Left ventricle myocardium superior (tissue), 1 donor: ENCODE results near the gene P3R3URF. TPM values are rescaled to one million over a fixed set of nuclear protein-coding genes. Genes with fewer than 3 reads are reported as not detected.

ENCODE experiments used
- ATAC-seq: fragments of 200-7000 bp; cut with Tn5 transposase; one replicate; pipeline ENCODE4 v1.9.1; 2020; ENCODE audit warnings: mild to moderate bottlenecking, moderate library complexity
- DNase-seq: peaks from one replicate; pipeline ENCODE4 v3.0.0-alpha.2; 2020
- intact Hi-C: fragments of 100-400 bp; cut with micrococcal nuclease; formaldehyde crosslinking; loops from one replicate; pipeline ENCODE4 v1.11.0; 2022
- total RNA-seq: library from RNA; stranded (reverse); fragmentation: NEBNext Ultra II Directional; extraction: Animal tissue kit (Norgen Biotek cat#: 25700); gene quantifications from one replicate; pipeline ENCODE4 v1.2.1, GENCODE V29; 2021
- donor health status: DM: no; HTN: yes; CAD: no; lungs with severe emphysema.

The P3R3URF gene
- total RNA-seq, 1 donor from 2014 or later, result not detected

DNA sequence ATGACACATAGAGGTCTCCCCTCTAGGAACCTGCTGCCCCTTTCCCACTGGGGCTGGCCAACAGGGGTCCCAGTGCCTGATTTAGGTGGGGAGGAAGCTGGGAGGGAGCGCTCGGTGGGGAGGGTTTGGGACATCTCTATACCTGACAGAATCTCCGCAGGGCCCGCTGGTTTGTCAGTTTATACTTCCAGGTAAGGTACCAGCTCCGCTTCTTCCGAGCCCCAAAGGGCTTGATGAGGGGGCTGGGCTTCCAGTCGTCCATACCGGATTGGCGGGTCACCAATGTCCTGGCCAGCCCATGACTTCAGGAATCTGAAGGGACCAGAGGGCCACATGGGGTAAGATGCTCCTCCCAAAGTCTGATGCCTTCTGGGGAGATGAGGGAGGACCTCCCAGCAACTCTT is 21.3 kb upstream of the P3R3URF start:
- no peak for DNase-seq
- intact Hi-C loops, result no loop called here
- peak; percentile 2 for ATAC-seq

DNA sequence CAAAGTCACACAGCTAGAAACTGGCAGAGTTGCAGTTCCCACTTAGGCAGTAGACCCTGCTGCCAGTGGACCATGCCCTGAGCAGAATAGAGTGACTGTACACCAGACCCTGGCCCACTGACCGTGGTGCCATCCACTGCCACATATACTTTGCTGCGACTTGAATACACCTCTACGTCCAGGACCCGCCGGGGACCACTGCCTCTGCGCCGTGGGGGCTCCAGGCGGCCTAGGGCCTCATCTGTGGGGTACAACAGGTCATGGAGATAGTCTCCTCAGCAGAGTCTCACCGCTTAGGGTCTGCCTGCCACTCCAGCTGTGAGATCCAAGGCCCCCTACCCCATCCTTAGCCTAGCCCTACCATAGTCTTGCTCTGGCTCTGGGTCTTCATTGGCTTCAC is 20.3 kb upstream of the P3R3URF start:
- intact Hi-C loops, result no loop called here
- DNase-seq (no peak), ATAC-seq (no peak)

DNA sequence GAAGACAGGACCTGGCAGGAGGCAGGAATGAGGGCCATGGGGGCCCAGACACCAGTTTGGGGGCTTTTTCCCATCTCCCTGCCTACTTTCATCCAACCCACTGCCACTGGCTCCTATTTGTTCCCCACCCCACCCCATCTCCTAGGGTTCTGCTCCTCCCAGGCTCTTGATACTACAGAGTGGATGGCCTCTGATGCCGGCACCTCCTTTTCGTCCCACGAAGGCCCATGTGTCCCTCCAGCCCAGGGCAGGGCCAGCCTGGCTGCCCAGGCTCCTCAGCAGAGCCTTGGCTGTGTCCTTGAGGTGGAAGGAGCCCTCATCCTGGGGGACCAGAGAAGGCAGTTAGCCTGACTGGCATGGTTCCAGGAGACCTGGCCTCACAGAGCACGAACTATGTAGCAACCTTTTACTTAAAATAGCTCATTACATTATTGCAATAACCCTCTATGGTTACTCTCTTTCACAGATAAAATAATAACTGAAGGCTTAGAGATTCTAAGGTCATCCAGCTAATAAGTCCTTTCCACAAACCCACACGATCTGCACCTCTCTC is 18.4 kb upstream of the P3R3URF start:
- DNase-seq (no peak), ATAC-seq (no peak)
- intact Hi-C loops, result no loop called here

DNA sequence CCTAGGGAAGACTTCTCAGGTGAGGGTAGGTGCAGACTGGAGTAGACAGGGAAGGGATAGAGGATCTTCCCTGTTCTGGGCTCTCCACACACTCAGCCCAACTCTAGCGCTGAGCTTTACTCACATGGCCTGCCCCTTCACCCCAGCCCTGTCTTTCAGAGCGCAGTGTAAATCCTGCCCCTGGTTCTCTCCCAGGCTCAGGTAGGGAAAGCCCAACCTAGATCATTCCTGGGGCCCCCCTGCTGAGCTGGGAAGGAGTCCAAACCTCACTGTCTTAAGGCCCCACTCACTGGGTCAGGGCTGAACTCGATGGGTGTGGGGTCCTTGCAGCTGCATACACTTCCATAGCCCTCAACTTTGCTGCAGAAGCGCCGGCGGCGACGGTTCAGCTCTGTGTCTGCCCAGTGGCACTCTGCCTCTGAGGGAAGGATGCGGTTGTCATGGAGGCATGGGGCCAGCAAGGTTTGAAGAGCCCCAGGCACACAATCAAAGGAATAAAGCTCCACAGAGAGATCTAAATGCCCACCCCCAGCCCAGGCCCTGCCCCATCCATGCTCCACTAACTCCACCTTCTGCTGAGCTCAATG is 17.8 kb upstream of the P3R3URF start:
- no peak for ATAC-seq
- intact Hi-C loops, result no loop called here
- no peak for DNase-seq

DNA sequence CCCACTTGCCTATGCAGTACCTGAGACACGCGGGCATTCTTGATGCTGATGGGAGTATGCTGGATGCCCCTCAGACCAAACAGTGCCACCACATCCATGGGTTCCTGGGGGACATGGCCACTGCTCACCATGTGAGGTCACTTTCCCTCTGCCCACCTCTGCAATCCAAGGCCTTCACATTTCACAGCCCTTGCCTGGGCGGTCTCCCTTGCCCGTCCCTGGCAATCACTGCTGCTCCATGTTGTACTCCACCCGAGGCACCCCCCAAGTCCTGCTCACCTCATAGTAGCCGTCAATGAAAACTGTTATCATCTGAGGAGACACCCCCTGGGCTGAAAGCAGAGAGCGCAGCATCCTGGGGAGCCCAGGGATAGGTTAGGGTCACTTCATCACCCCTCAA is 17.0 kb upstream of the P3R3URF start:
- ATAC-seq (no peak), DNase-seq (no peak)
- intact Hi-C loops, result no loop called here

DNA sequence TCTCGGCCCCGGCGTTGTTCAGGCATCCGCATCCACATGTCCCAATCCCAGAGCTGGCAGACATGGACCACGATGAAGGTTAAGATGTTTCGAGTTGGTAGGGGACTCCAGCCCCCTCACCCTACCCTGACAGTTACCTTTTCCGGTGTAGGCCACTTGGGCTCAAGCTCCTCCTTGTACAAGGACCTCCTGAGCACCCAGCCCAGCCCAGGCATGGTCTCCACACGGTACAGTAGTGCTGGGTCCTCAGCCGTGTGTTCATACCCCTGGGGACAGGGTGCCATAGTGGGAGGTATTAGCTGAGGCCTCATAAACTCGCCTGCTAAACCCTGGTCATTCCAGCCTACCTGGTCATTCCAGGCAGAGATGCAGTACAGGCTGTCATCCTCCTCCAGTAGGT is 15.9 kb upstream of the P3R3URF start:
- intact Hi-C loops, result no loop called here
- ATAC-seq (no peak), DNase-seq (no peak)

DNA sequence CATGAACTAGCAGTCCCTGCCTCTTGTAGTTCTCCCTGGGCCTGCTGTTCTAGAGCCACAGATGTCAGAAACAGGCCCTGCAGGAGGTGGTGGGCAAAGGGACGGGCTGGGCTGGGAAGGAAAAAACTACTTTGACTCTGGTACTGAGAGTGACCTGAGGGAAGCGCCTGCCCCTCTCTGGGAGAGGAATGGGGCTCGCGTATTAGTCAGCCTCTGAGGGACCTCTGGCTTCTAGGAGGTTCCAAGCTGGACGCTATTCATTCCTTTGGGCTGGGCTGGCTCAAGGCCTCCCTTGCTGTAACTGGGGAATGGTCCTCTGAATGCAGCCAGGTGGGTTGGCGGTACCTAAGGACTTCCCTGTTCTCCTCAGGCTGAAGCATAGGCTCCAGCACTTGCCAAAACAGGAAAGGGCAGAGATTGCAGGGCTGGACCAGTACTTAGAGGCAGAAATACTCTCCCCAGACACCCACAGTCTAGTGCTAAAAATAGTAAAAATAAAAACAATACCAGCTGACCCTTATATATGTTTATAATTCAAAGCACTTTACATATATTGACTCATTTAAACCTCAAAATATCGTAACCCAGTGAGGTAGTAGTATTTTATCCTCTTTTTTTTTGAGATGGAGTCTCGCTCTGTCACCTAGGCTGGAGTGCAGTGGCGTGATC is 14.9 kb upstream of the P3R3URF start:
- no peak for ATAC-seq
- peak; percentile 10 for DNase-seq
- intact Hi-C loops, result no loop called here

DNA sequence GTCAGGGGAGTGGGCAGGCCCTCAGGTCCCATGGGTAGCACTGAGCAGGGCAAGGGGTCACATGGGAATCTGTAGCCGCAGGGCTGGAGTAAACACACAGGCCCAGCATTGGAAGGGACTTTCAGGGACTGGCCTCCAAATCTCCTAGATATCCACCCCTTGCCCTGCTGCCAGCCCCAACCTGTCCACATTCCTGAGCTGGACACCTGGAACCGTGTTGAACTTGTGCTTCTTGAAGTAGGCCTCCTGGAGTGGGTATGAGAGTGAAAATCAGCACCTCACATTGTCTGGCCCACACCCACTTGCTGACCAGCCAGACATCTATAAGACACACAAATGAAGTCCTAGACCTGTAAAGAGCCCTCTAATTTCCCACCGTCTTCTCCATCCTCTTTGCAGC is 14.3 kb upstream of the P3R3URF start:
- intact Hi-C loops, result no loop called here
- ATAC-seq (no peak), DNase-seq (peak; percentile 7)

DNA sequence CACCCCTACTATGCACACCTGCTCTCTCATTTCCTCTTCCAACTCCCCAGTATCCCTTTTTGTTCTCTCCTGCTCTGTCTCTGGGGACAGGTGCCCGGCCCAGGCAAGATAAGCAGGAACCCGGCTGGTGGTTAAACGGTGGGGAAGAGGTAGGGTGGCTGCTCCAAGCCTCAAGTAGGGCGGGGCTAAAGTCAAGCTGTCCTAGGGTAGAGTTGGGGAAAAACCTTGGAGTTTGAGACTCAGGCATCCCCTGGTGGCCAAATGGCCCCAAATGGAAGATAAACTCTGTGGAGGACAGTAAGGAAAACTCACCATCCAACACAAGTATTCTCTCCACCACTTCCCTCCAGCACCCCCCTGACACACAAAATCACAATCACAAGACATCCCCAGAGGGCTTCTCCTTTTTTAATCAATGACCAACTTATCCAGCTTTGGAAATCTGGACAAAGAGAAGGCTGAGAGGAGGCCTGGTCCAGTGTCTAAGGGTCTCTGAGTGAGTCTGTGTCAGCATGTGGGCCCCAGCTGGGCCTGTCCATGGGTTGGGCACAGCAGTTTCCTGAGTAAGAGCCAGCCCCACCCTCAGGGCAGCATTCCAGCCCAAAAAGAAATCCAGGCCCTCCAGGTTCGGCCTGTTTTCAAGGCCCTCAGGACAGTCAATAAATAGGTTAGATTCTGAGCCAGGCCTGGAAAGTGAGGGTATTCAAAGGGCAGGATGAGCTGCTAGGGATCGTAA is 12.2 kb upstream of the P3R3URF start:
- no peak for DNase-seq
- intact Hi-C loops, result no loop called here
- no peak for ATAC-seq

DNA sequence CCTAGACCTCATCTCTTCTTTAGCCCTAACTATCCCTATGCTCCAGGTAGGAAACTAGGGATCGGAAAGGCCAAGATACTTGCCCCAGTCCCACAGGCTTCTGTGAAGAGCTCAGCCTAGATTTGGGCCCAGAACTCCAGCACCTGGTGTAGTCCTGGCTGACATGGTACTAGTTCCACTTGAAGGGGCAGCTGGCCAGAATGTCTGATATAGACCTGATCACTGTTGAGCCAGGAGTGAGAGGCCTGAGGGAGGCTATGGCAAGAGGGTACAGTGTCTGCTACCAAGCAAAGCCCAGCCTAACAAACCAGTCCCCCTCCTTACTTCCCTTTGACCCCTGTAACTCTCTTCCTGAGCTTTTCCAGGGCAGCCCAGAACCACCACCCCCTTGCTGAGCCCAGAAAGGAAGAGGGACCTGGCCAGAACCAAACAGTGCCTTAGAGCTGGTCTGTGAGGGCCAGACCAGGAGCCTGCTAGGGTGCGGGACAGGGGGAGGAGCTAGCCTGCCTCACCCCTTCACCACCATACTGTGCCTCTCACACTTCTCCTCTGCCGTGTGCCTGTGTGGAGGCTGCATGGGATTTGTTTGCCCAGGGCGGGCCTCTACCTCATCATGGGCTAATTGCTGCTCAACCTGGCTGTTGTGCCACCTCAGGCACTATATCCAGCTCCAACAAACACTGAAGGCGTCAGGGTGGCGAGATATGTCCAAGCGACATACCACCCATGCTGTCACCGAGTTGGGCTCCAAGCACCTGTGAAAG is 11.0 kb upstream of the P3R3URF start:
- intact Hi-C loops, result no loop called here
- ATAC-seq, result peak; percentile 40

DNA sequence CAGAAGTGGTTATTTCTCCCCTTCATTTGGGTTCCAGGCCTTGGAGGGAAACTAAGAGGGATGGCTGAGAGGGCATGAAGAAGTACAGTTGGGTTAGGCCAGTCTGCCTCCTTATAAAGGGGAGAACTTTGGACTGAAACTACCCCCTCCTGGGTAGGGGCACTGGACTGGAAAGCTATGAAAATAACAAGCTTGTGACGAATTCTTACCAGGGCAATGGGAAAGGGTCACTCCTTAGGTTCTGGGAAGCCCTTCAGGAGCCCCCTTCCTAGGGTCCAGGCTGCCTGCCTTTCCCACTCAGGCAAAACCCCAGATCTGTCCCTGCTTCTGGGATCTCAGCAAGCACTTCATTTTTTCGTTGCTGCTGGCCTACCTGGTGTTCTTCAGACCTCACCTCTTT is 9.8 kb upstream of the P3R3URF start:
- ATAC-seq, result no peak
- intact Hi-C loops, result no loop called here
- no peak for DNase-seq

More for the DNA sequence above, 11.0 kb upstream of the P3R3URF start:
- DNase-seq, result no peak

DNA sequence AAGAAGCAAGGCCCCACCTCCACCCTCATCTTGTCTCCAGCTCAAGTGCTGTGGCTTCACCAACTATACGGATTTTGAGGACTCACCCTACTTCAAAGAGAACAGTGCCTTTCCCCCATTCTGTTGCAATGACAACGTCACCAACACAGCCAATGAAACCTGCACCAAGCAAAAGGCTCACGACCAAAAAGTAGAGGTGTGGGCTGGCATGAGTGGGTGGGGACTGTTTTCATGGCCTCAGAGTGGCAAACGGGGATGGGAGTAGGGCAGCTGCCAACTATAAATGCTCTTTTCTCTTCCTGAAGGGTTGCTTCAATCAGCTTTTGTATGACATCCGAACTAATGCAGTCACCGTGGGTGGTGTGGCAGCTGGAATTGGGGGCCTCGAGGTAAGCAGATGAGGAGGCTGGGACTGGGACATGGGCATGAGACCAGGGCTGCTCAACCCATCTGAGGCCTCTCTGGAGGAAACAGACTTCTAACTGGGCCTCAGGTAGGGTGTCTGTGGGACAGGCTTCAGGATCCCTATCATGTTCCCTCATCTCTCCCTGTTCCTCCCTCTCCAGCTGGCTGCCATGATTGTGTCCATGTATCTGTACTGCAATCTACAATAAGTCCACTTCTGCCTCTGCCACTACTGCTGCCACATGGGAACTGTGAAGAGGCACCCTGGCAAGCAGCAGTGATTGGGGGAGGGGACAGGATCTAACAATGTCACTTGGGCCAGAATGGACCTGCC is 8.8 kb upstream of the P3R3URF start:
- intact Hi-C loops, result no loop called here
- ATAC-seq (no peak), DNase-seq (no peak)

DNA sequence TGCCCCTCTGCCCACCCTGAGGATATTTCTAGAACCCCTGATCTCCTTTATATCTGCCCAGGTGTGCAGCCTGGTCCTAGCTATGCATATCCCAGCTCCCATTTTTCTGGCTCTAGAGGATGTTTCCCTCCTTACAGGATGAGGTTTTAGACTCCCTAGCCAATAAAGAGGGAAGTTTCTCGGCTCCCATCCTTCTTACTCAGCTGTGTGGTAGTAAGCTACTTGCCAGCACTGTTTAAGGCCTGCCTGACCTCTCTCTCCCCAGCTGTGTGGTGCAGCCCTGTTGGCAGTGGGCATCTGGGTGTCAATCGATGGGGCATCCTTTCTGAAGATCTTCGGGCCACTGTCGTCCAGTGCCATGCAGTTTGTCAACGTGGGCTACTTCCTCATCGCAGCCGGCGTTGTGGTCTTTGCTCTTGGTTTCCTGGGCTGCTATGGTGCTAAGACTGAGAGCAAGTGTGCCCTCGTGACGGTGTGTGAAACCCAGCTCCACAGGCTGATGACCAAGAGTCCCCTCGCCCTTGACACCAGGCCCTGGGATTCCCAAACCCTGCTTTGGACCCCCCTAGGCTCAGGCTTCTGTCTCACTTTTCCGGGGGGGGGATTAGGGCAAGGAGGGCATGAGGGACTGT is 7.8 kb upstream of the P3R3URF start:
- no peak for ATAC-seq
- intact Hi-C loops, result no loop called here
- DNase-seq, result no peak

DNA sequence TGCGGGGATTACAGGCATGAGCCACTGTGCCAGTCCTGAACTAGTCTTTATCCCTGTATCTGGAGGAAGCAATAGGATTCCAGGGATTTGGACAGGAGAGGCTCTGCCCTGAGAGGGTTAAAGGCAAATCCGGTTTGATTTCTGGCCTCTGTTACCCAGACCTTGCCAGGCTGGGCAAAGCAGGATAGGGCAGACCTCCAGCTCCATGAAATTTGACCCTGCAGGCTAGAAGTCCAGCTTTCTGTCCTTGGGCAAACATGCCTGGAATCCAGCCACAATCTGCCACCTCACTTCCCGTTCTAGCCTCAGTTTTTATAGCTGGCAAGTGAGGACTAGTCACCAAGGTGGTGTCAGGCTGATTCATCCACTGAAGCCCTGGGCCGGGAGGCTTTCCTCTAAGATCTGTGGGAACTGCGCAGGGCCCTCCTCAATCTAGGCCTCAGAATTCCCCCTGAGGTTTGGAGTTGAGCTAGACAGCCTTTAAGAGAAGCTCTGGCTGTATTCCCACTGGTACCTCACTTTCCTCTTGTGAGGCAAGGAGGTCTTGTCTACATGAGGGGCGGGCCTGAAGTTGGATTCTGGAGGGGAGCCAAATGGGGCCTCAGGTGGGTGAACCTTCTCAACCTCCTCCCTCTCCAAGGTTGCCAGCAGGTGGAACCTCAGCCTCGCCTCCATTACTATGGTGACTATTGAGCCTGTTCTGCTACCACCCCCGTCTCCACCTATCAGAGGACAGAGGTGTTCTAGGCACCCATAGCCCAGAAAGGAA is 7.0 kb upstream of the P3R3URF start:
- DNase-seq (peak; percentile 69), ATAC-seq (peak; percentile 73)
- intact Hi-C loops, result no loop called here

DNA sequence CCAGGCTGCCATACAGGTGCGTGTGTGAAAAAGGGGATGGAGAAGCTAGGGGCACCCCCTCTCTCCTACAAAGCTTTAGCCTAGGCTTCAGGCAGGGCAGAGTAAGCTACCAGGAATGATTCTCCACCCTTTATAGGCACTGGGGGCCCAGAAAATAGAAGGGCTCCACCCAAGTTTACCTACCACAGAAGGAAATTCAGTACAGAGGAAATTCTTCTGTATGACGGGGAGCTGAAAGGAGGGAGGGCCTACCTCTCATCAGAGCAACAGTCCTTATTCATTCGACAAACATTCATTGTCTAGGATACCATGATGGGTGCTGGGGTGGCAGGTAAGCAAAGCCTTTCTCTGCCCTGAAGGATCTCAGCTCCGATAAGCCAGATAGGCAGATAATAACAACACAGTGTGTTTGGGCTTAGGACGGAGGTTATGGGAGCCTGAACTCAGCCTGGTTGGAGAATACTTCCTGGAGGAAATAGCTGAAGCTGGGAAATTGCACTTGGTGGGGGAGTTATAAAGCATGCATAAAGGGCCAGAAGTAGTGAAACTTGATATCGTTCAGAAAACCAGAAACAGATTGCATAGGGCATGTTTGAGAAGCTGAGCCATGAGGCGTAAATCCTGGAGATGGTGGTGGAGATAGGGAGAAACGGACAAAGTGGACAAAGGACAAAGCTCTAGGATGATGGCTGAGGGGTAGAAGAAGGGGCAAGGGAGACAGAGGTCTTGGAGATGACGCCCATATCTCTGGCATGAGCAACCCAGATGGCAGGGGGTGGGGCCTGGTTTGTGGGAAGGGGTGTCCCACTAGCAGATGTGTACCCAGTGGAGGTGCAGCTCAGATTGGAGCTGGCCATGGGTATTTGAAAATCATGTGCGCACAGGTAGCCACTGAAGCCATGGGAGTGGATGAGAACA is 5.3 kb upstream of the P3R3URF start:
- ATAC-seq (no peak), DNase-seq (no peak)
- intact Hi-C loops, result no loop called here

DNA sequence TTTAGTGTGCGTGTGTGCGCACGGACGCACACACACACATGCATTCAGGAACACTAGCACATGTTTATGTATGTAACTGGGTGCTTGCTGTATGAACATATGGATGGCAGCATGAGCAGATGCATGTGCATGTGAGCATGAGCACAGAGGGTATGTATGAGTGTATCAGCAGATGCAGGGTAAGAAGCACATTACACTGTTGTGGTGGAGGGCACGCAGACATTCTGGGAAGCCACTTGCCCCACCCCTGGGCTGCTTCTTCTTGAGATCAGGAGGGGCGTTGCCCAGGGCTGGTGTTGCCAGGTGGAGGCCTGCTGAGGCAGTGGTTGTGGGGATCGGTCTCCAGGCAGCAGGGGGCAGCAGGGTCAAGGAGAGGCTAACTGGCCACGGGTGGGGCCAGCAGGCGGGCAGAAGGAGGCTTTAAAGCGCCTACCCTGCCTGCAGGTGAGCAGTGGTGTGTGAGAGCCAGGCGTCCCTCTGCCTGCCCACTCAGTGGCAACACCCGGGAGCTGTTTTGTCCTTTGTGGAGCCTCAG is 3.9 kb upstream of the P3R3URF start:
- intact Hi-C loops, result no loop called here
- ATAC-seq (peak; percentile 8), DNase-seq (no peak)
